GM12892 (cell line): ENCODE results near the gene SOX6.

Experiments
- POLR2AphosphoS5 ChIP-seq: IDR thresholded peaks from 2 replicates; pipeline ENCODE4 v1.6.1; 2011; ENCODE audit warnings: low read depth, low read length, control low read depth
- TAF1 ChIP-seq: IDR thresholded peaks from 2 replicates; pipeline ENCODE4 v1.6.1; 2011; ENCODE audit warnings: low read depth, mild to moderate bottlenecking, control low read depth, low read length, borderline replicate concordance

DNA sequence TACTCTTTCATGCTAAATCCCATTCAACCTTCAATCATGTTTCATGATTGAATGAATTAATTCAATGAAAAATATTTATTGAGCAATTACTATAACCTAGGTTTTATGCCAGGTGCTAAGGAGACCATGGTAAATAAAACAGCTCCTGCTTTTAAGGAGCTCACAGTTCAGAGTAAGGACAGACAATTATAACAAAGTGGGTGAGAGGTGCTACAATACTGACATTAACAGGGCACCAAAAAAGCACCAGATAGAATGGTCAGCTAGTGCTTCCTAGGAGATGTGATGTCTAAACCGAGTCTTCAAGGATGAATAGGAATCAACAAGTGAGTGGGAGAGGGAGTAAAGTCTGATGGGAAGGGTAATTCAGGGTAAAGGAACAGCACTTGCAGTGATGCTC is 366.7 kb downstream of the SOX6 start:
- no peak for TF ChIP-seq POLR2AphosphoS5
- no peak for TF ChIP-seq TAF1
